ENCODE data around the gene CACNA1H.
"Not testable (repeated sequence)": the region's sequence is repeated elsewhere in the genome, so short reads cannot be mapped to it uniquely, and the experiment has no call there.

Gene CACNA1H

GRCh38 chr16:1255276-1256122 is 102.6 kb downstream of the CACNA1H start, which contains the start of gene TPSD1:
Gene TPSD1 (plus strand): TSS chr16:1256069. CDS start chr16:1256281, 212 bp downstream.
- CTCF ChIA-PET; DNase-seq (ENCODE audit: low spot score); H3K27ac ChIP-seq; POLR2A ChIA-PET (ENCODE audit: low non-redundant PET): not testable (repeated sequence)

DNA sequence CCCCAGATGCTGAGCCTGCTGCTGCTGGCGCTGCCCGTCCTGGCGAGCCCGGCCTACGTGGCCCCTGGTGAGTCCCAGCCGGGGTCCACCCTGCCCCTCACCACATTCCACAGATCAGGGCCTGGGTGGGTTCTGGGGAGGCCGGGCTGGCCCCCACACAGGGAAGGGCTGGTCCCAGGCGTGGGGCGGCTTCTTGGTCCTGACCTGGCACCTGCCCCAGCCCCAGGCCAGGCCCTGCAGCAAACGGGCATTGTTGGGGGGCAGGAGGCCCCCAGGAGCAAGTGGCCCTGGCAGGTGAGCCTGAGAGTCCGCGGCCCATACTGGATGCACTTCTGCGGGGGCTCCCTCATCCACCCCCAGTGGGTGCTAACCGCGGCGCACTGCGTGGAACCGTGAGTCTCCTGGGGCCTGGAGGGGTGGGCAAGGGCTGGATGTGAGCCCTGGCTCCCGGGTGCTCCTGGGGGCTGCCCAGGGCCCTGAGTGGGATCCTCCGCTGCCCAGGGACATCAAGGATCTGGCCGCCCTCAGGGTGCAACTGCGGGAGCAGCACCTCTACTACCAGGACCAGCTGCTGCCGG is 103.5 kb downstream of the CACNA1H start:
- CTCF ChIA-PET; POLR2A ChIA-PET (ENCODE audit: low non-redundant PET); H3K27ac ChIP-seq; DNase-seq (ENCODE audit: low spot score): not testable (repeated sequence)

DNA sequence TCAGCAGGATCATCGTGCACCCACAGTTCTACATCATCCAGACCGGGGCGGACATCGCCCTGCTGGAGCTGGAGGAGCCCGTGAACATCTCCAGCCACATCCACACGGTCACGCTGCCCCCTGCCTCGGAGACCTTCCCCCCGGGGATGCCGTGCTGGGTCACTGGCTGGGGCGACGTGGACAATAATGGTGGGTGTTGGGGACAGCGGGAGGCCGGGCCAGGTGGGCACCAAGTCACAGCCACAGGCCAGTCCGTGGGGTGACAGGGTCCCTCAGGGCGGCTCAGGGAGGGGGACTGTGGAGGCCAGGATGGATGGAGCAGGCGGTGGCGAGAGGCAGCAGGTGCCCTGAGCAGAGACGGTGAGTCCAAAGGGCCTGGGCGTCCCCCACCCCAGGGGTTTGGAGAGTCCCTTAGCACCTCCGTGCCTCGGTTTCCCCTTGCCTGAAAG is 104.0 kb downstream of the CACNA1H start:
- CTCF ChIA-PET: no interaction called here
- no peak for TF ChIP-seq CTCF (conservative IDR thresholded peaks at IDR 0.05; ENCODE audit: low read depth)
- POLR2A ChIA-PET (ENCODE audit: low non-redundant PET): no interaction called here
- H3K27ac ChIP-seq: no peak overlapping the region
- DNase-seq (ENCODE audit: low spot score): no peak

GRCh38 chr16:1257561-1258224 is 104.8 kb downstream of the CACNA1H start:
- ChIA-PET CTCF (interaction anchor here (0.7 kb wide), 1 partner anchor 186 kb away, joined by 3 read pairs; no protein-coding TSS in a partner anchor), POLR2A (ENCODE audit: low non-redundant PET) (no interaction called here)

DNA sequence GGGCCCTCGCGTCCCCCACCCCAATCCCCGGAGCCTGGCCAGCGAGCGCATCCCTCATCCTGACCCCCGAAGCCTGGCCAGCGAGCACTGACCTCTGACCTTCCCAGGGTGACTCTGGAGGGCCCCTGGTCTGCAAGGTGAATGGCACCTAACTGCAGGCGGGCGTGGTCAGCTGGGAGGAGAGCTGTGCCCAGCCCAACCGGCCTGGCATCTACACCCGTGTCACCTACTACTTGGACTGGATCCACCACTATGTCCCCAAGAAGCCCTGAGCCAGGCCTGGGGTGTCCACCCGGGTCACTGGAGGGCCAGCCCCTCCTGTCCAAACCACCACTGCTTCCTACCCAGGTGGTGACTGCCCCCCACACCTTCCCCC is 105.3 kb downstream of the CACNA1H start:
- no peak for TF ChIP-seq CTCF (conservative IDR thresholded peaks at IDR 0.05; ENCODE audit: low read depth)
- ChIA-PET POLR2A (ENCODE audit: low non-redundant PET) (no interaction called here), CTCF (interaction anchor here (0.7 kb wide), 1 partner anchor 185 kb away, joined by 3 read pairs; no protein-coding TSS in a partner anchor)
- DNase-seq (ENCODE audit: low spot score): no peak
- H3K27ac ChIP-seq: no peak overlapping the region

More at GRCh38 chr16:1257561-1258224, 104.8 kb downstream of the CACNA1H start:
- TF ChIP-seq CTCF (conservative IDR thresholded peaks at IDR 0.05; ENCODE audit: low read depth): no peak
- DNase-seq (ENCODE audit: low spot score): no peak
- H3K27ac ChIP-seq: no peak overlapping the region

- ChIA-PET CTCF (interaction anchor here (0.6 kb wide), 1 partner anchor 13 kb away, joined by 3 read pairs; no protein-coding TSS in a partner anchor), POLR2A (ENCODE audit: low non-redundant PET) (no interaction called here)
- DNase-seq (ENCODE audit: low spot score): no peak
- TF ChIP-seq CTCF (conservative IDR thresholded peaks at IDR 0.05; ENCODE audit: low read depth): no peak
- H3K27ac ChIP-seq: no peak overlapping the region
Measured at GRCh38 chr16:1258906-1259759, 106.2 kb downstream of the CACNA1H start.

DNA sequence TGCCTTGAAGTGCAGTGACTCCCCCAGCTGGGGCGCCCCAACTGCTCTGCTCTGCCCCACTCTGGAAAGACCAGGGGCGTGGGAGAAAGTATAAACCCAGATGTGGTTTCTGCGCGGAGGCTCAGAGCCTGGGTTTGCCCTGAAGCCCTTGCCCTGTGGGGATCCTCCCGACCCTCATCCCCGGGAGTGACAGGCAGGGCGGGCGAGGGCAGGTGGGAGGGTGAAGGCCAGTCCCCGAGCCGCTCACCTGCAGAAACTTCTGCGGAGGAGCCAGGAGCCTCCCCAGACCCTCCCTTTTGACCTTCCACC is 106.8 kb downstream of the CACNA1H start:
- no peak for DNase-seq (ENCODE audit: low spot score)
- no peak for TF ChIP-seq CTCF (conservative IDR thresholded peaks at IDR 0.05; ENCODE audit: low read depth)
- ChIA-PET POLR2A (ENCODE audit: low non-redundant PET) (no interaction called here), CTCF (no interaction called here)
- H3K27ac ChIP-seq: no peak overlapping the region
